Purkinje cell (primary cell): Measurements from ENCODE around the gene ARL6IP1. TPM values are rescaled to one million over a fixed set of nuclear protein-coding genes. Genes with fewer than 3 reads are reported as not detected.

Experiments used
- polyA plus RNA-seq: library from polyadenylated mRNA; unstranded; fragments of >200 nt; fragmentation: Nextera tagmentation; gene quantifications from 2 replicates; pipeline ENCODE4 v1.2.1, GENCODE V29; 2014

Gene ARL6IP1
- 279 and 353 TPM in 2 replicates for polyA plus RNA-seq

GRCh38 chr16:18801145-18801972 lies at the start of gene ARL6IP1:
Gene ARL6IP1, minus strand, starts transcription at chr16:18801549. Its CDS starts 83 bp downstream, at chr16:18801466.

GRCh38 chr16:18789850-18790706 lies 11.3 kb downstream of the ARL6IP1 start, which contains the start of gene RPS15A:
Gene RPS15A, minus strand, starts transcription at chr16:18790334. Its CDS starts 1,221 bp downstream, at chr16:18789113.

Other genes with a start within 250 kb of the ARL6IP1 start
- gene NOMO2, start 239.5 kb downstream of the ARL6IP1 start, polyA plus RNA-seq, result 500 and 595 TPM in 2 replicates
- 425 and 514 TPM in 2 replicates for gene RPS15A, start 11.2 kb downstream of the ARL6IP1 start, polyA plus RNA-seq
- 8.5 and 8.7 TPM in 2 replicates for gene SMG1, start 124.9 kb upstream of the ARL6IP1 start, polyA plus RNA-seq
- 0.19 and 0.60 TPM in 2 replicates for gene TMC7, start 182.4 kb upstream of the ARL6IP1 start, polyA plus RNA-seq